HAP-1 (cell line): ENCODE results near the gene TCF7L1.

Source experiments
- DNase-seq, 2 experiments: peaks; one replicate each; pipeline ENCODE4 v3.0.0-alpha.2; 2016 to 2020; ENCODE audit warnings: low spot score in 2 of 2
- H3K27me3 ChIP-seq: fragments of 250-450 bp; sonication (Bioruptor Pico); 2 replicates; pipeline ENCODE4 v1.5.1; 2020; ENCODE audit warnings: low read depth, mild to moderate bottlenecking, moderate library complexity
- H3K36me3 ChIP-seq: fragments of 250-450 bp; sonication (Bioruptor Pico); replicated peaks from 2 replicates; pipeline ENCODE4 v1.5.1; 2020; ENCODE audit warnings: mild to moderate bottlenecking
- H3K4me1 ChIP-seq: fragments of 250-450 bp; sonication (Bioruptor Pico); 2 replicates; pipeline ENCODE4 v1.5.1; 2020; ENCODE audit warnings: mild to moderate bottlenecking
- H3K4me3 ChIP-seq: fragments of 250-450 bp; sonication (Bioruptor Pico); 2 replicates; pipeline ENCODE4 v1.5.1; 2020; ENCODE audit warnings: mild to moderate bottlenecking, moderate library complexity
- H3K9me3 ChIP-seq: fragments of 250-450 bp; sonication (Bioruptor Pico); 2 replicates; pipeline ENCODE4 v1.5.1; 2020; ENCODE audit warnings: mild to moderate bottlenecking, moderate library complexity
- in situ Hi-C: fragments of 300-500 bp; cut with MboI; formaldehyde crosslinking; loops from 3 replicates; pipeline ENCODE4 v1.14.3; 2020; ENCODE audit warnings: low sequenced_read_pairs, inconsistent platforms, mixed read lengths

The TCF7L1 gene

GRCh38 chr2:85160966-85161960 is 28.1 kb downstream of the TCF7L1 start:
- peaks cover 34% of the 10 kb centered on the region for H3K4me1 ChIP-seq
- in situ Hi-C loops, result no loop called here
- no peak overlapping the region for H3K4me3 ChIP-seq
- H3K9me3 ChIP-seq, result no peaks in the 10 kb centered on the region
- H3K36me3 ChIP-seq, result no peaks in the 10 kb centered on the region
- DNase-seq, result peak in 1 of 2 experiments; percentile 27
- H3K27me3 ChIP-seq, result no peaks in the 10 kb centered on the region

- Histone ChIP-seq H3K36me3 (no peaks in the 10 kb centered on the region), H3K27me3 (no peaks in the 10 kb centered on the region), H3K9me3 (no peaks in the 10 kb centered on the region), H3K4me1 (peaks cover 34% of the 10 kb centered on the region), H3K4me3 (no peak overlapping the region)
- peak; percentile 78 to 81 for DNase-seq
- in situ Hi-C loops, result no loop called here
Measured at GRCh38 chr2:85162746-85163301, 29.6 kb downstream of the TCF7L1 start.

GRCh38 chr2:85163675-85164074 is 30.5 kb downstream of the TCF7L1 start:
- DNase-seq, result no peak
- no peaks in the 10 kb centered on the region for H3K9me3 ChIP-seq
- H3K4me1 ChIP-seq, result peaks cover 34% of the 10 kb centered on the region
- in situ Hi-C loops, result no loop called here
- H3K27me3 ChIP-seq, result no peaks in the 10 kb centered on the region
- no peaks in the 10 kb centered on the region for H3K36me3 ChIP-seq
- no peak overlapping the region for H3K4me3 ChIP-seq

- in situ Hi-C loops, result no loop called here
- Histone ChIP-seq H3K36me3 (no peaks in the 10 kb centered on the region), H3K4me3 (no peak overlapping the region), H3K27me3 (no peaks in the 10 kb centered on the region), H3K4me1 (peaks cover 34% of the 10 kb centered on the region), H3K9me3 (no peaks in the 10 kb centered on the region)
- DNase-seq, result no peak
Measured at GRCh38 chr2:85164145-85164569, 31.0 kb downstream of the TCF7L1 start.

GRCh38 chr2:85165088-85165690 is 32.0 kb downstream of the TCF7L1 start:
- in situ Hi-C loops, result no loop called here
- Histone ChIP-seq H3K36me3 (no peaks in the 10 kb centered on the region), H3K4me1 (peaks cover 34% of the 10 kb centered on the region), H3K4me3 (no peak overlapping the region), H3K9me3 (no peaks in the 10 kb centered on the region), H3K27me3 (no peaks in the 10 kb centered on the region)
- no peak for DNase-seq

GRCh38 chr2:85166021-85166420 is 32.8 kb downstream of the TCF7L1 start:
- Histone ChIP-seq H3K4me3 (no peak overlapping the region), H3K4me1 (peaks cover 34% of the 10 kb centered on the region), H3K36me3 (no peaks in the 10 kb centered on the region), H3K9me3 (no peaks in the 10 kb centered on the region), H3K27me3 (no peaks in the 10 kb centered on the region)
- in situ Hi-C loops, result no loop called here
- no peak for DNase-seq

- in situ Hi-C loops, result no loop called here
- Histone ChIP-seq H3K9me3 (no peaks in the 10 kb centered on the region), H3K27me3 (no peaks in the 10 kb centered on the region)
Measured at GRCh38 chr2:85167479-85167878, 34.3 kb downstream of the TCF7L1 start.

GRCh38 chr2:85168942-85169341 is 35.8 kb downstream of the TCF7L1 start:
- DNase-seq, result no peak
- no peaks in the 10 kb centered on the region for H3K36me3 ChIP-seq
- H3K9me3 ChIP-seq, result no peaks in the 10 kb centered on the region
- in situ Hi-C loops, result no loop called here
- no peaks in the 10 kb centered on the region for H3K27me3 ChIP-seq
- peaks cover 7% of the 10 kb centered on the region for H3K4me1 ChIP-seq
- no peak overlapping the region for H3K4me3 ChIP-seq

More at GRCh38 chr2:85167479-85167878, 34.3 kb downstream of the TCF7L1 start:
- Histone ChIP-seq H3K36me3 (no peaks in the 10 kb centered on the region), H3K4me1 (peaks cover 21% of the 10 kb centered on the region), H3K4me3 (no peak overlapping the region)
- no peak for DNase-seq

GRCh38 chr2:85169581-85169980 is 36.4 kb downstream of the TCF7L1 start:
- in situ Hi-C loops, result no loop called here
- Histone ChIP-seq H3K36me3 (no peaks in the 10 kb centered on the region; the same call in 1 of the 2 replicates), H3K4me1 (peaks cover under 1% of the 10 kb centered on the region; the same call in 1 of the 2 replicates), H3K27me3 (no peaks in the 10 kb centered on the region), H3K9me3 (no peaks in the 10 kb centered on the region), H3K4me3 (no peak overlapping the region)
- no peak for DNase-seq

GRCh38 chr2:85170938-85171475 is 37.8 kb downstream of the TCF7L1 start:
- H3K4me1 ChIP-seq, result peaks cover 8% of the 10 kb centered on the region
- no peaks in the 10 kb centered on the region for H3K27me3 ChIP-seq
- DNase-seq, result no peak
- in situ Hi-C loops, result no loop called here
- no peaks in the 10 kb centered on the region; the same call in 1 of the 2 replicates for H3K36me3 ChIP-seq
- H3K4me3 ChIP-seq, result no peak overlapping the region
- no peaks in the 10 kb centered on the region for H3K9me3 ChIP-seq

GRCh38 chr2:85171916-85172315 is 38.7 kb downstream of the TCF7L1 start:
- in situ Hi-C loops, result no loop called here
- Histone ChIP-seq H3K27me3 (no peaks in the 10 kb centered on the region), H3K36me3 (no peaks in the 10 kb centered on the region; the same call in 1 of the 2 replicates), H3K9me3 (no peaks in the 10 kb centered on the region), H3K4me3 (no peak overlapping the region), H3K4me1 (peaks cover 17% of the 10 kb centered on the region)
- no peak for DNase-seq

GRCh38 chr2:85173909-85174308 is 40.7 kb downstream of the TCF7L1 start:
- DNase-seq, result no peak
- Histone ChIP-seq H3K4me1 (peaks cover 22% of the 10 kb centered on the region), H3K9me3 (no peaks in the 10 kb centered on the region), H3K27me3 (no peaks in the 10 kb centered on the region), H3K4me3 (no peak overlapping the region), H3K36me3 (no peaks in the 10 kb centered on the region; the same call in 1 of the 2 replicates)
- in situ Hi-C loops, result no loop called here

- Histone ChIP-seq H3K4me3 (no peak overlapping the region), H3K36me3 (no peaks in the 10 kb centered on the region; the same call in 1 of the 2 replicates), H3K9me3 (no peaks in the 10 kb centered on the region), H3K4me1 (peaks cover 24% of the 10 kb centered on the region), H3K27me3 (no peaks in the 10 kb centered on the region)
- no peak for DNase-seq
- in situ Hi-C loops, result no loop called here
Measured at GRCh38 chr2:85174943-85175342, 41.8 kb downstream of the TCF7L1 start.
